HG03520 (cell line): ENCODE results near the gene PCSK5.
"Not testable (repeated sequence)": the region's sequence is repeated elsewhere in the genome, so short reads cannot be mapped to it uniquely, and the experiment has no call there.

Source experiments
- ATAC-seq: cut with Tn5 transposase; IDR thresholded peaks from one replicate; pipeline ENCODE4 v1.9.1; 2021; ENCODE audit warnings: mild to moderate bottlenecking, moderate library complexity; ENCODE audit not compliant: unreplicated experiment

PCSK5 gene

DNA sequence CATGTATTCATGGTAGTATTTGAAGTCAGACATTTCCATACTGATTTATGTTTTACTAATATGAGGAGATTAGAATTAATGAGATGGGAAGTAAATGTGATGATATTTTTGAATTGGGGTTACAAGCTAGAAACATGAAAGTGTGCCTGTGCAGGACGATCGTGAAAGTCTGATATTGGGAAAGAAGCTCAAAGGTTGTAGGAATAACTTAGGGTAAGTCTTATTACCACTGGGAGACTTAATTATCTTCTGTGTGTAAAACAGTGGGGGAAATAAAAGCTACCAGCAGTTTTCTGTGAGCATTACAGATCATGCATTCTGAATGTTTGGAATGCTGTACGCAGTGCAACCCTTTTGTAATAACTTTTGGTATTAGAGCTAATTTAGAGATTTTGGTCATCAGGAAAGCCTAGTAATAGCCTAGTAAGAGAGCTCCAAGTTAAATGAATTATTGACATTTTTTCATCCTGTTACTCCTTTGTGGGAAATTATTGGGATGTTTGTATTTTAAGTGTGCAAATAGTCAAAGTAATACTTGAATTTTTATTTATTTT is 153.9 kb downstream of the PCSK5 start:
- ATAC-seq, result no peak

DNA sequence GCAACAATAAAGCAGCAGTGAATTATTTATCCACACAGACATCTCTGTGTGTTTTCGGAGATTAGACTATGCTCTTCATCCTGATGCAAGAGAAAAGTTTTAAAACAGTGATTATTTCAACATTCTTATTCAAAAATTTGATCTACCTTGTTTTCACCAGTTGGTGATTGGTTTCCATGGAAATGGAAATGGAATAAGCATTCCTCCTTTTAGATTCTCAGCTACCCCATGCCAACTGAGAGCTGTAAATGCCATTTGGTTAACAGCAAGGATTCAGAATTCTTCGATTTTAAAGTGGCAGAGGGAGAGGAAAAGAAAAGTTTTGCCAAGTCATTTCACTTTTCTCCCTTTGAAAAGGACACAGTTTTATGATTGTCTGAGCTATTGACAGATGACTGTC is 154.7 kb downstream of the PCSK5 start:
- no peak for ATAC-seq

DNA sequence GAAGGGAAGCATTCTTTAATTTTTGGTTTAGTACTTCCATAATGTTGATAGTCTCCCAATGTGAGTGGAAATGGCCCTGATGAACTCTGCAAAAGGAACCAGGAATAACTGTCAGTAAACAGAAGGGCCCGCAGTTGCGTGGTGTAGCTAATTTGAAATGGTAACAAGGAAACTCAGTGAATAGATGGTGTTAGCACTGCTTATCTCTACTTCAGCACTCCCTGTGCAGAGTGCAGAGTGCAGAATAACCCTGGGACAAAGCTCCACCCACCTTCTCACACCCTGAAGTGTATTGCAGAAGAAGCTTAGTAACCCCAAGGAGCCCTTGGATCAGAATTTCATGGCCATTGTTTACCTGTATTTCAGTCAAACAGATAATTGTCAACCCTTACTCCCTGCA is 158.9 kb downstream of the PCSK5 start:
- no peak for ATAC-seq

DNA sequence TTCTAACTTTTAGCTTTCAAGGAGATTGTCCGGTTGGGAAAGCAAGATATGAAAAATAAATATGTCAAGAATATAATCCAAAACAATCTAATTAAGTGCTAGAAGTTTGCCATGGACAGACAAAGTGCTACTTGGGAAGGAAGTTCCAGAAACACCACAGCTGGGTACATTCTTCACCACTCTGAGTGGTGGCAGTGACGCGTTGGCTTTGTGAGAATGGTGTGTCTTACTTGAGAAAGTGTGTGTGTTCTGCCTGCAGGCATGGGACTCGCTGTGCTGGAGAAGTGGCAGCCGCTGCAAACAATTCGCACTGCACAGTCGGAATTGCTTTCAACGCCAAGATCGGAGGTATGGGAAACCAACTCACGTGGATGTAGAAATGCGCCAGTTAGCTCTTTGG is 177.2 kb downstream of the PCSK5 start:
- no peak for ATAC-seq

DNA sequence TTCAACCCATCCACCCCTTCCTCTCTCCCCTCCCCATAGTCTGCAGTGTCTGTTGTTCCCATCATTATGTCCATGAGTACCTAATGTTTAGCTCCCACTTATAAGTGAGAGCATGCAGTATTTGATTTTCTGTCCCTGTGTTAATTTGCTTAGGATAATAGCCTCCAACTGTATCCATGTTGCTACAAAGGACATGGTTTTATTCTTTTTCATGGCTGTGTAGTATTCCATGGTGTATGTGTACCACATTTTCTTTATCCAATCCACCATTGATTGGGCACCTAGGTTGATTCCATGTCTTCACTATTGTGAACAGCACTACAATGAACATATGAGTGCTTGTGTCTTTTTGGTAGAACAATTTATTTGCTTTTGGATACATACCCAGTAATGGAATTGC is 187.1 kb downstream of the PCSK5 start:
- ATAC-seq, result no peak

DNA sequence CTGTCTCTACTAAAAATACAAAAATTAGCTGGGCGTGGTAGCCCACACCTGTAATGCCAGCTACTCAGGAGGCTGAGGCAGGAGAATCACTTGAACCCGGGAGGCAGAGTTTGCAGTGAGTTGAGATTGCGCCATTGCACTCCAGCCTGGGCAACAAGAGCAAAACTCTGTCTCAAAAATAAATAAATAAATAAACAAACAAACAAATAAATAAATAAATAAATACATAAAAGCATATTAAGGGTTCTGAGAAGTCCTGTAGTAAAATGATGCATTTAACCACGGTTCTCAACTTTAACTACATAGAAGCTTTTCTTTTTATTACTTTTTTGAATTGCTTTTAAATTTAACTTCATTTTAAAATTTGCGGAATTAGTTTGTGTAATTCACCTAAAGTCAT is 190.8 kb downstream of the PCSK5 start:
- not testable (repeated sequence) for ATAC-seq

DNA sequence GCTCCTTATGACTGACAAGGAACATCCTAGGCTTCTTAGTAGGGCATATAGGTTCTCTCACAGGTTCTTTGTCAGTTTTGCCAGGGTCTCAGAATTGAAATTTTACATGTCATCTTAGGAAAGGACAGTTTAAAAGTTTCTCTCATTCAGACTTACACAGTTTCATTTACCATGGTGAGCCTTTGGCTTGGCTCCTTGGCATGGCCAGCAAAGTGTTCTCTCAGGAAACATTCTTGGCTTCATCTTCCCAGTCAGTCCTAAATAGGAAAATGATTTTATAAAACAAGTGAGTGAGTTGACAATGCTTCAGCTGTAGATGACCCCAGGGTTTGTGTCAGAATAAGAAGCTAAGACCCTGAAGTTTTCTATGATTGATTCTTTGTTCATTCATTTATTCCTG is 191.6 kb downstream of the PCSK5 start:
- no peak for ATAC-seq

DNA sequence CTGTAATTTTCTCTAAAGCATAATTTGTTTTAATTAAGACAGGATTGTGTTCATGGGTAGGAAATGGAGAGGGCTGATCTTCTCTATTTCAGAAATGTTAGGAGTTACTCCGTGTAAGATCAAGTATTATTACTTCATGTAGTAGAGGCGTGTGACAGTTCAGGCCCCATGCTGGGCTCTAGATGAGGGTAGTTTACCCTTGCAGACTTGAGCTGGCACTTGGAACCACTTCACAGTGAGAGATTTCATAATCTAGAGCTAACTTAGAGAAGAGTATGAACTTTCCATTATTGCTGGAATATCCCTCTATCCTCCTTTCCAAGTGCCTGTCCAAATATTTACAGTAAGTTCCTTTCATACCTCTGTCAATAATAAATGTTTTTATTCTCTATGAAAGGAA is 195.1 kb downstream of the PCSK5 start:
- ATAC-seq, result no peak

DNA sequence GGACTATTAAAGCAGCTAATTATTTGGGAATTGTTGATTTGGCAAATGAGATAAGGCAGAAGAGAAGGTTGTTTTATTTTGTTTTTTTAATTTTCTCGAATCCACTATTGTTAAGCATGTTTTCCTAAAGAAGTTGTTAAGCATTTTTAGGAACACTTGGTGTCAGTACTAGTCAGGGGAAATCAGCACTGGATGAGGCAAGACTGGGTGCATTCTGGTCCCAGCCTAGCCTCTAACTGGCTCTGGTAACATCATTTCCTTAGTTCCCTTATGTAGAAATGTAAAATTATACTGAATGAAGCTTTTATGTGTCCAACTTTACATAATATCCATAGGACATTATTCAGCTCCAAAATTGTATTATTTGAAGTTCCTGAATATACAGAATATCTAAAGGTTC is 196.1 kb downstream of the PCSK5 start:
- no peak for ATAC-seq

DNA sequence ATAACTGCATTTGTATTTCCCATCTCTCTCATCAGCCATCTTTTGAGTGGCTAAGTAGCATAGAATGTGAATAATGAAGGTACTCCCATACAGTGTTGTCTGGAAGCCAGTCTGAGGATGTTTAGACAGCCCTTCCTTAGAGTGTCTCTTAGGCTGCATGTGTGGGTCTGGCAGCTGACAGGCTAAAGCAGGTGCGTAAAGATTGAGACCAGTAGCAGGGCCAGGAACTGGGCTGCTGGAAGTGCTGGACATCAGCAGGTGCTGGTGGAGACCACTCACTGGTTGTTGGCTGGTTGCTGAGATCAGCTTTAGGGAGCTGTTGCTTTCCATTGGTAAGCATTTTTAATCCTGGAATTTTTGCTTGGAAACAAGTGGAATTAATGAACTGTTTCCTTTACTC is 197.5 kb downstream of the PCSK5 start:
- ATAC-seq, result no peak

DNA sequence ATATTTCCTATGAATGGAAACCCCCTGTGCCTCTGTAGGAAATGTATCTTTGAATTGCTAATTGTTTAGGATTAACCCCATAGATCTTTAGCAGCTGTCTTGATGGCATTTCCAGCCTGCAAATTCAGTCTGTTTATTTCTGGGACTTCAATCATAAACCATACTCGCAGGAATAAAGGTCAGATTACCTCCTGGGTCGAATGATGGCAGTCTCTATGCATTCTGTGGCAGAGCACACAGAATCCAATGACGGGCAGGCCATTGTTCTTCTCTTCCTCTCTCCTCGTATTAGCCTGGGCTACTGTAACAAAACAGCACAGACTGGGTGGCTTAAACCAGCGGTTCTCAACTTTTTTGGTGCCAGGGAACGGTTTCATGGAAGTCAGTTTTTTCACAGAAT is 199.9 kb downstream of the PCSK5 start:
- ATAC-seq, result no peak

DNA sequence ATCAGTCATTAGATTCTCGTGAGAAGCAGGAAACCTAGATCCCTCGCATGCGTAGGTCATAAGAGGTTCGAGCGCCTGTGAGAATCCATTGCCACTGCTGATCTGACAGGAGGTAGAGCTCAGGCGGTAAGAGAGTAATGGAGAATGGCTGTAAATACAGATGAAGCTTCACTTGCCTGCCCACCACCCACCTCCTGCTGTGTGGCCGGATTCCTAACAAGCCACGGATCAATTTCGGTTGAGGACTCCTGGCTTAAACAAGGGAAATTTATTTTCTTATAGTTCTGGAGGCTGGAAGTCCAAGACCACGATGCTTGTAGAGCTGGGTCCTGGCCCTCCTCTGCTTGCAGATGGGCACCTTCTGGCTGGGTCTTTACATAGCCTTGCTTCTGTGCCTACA is 200.4 kb downstream of the PCSK5 start:
- ATAC-seq, result no peak

DNA sequence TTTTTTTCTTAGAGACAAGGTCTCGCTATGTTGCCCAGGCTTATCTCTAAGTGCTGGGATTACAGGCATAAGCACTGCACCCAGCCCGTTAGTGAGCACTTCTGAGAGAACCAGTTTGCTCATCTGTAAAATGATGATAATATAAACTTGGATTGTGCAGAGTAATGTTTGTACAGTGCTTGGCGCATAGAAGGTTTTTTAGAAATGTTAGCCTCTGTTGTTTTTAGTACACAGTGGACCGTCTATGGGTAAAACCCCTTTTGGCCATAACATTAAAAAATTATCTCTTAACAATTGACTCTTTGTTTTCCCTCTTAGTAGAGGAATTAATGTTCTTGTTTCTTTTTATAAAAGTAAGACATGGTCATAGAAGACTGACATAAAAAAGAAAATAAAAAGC is 202.1 kb downstream of the PCSK5 start:
- no peak for ATAC-seq

DNA sequence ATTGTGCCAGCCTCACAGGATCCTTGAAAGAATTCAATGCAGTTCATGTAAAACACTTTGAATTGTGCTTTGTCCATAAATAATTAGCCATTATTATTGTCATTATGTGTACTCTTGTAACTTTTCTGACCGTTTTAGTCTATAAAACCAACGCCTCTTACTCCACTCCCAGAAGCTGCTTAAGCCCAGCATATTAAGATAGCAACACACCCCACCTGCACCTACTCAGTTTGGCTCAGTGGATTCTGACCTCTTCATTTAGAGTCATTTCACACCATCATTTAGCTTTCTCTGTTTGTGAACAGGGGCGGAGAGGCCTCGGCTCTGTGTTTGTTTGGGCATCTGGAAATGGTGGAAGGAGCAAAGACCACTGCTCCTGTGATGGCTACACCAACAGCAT is 205.1 kb downstream of the PCSK5 start:
- no peak for ATAC-seq

DNA sequence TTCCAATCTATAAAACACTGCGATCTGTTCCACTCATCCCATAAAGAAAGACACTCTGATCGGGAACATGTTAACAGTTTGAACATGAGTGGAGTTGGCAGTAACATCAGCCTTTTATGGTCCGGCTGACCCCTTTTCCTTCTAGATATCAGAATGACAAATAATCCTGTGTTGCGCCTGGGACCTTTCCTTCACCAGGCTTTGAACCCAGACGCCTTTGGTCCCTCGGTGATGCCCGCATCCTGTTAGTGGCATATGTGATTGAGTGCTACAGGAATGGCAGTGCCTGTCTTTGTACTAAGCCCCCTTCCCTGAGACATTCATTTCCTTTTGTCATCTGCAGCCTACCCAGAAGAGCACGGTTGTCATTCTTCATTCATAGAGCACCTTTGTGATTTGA is 209.0 kb downstream of the PCSK5 start:
- no peak for ATAC-seq

DNA sequence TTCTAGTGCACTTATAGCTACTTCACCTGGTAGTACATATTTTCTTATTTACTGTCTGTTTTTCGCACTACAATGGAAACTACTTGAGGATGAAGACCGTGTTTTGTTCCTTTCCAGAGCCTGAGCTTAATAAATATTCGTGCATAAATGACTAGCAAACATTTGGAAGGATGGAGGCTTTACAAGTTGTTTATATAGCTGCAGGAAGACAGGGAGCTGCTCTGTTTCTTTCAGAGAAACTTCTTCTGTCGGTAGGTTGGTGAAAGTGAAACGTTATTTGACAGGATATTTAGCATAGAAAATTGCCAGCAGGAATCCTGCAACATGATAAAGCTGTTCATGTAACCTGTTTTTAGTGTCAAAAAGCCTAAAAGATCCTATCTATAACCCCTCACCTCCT is 210.6 kb downstream of the PCSK5 start:
- no peak for ATAC-seq

DNA sequence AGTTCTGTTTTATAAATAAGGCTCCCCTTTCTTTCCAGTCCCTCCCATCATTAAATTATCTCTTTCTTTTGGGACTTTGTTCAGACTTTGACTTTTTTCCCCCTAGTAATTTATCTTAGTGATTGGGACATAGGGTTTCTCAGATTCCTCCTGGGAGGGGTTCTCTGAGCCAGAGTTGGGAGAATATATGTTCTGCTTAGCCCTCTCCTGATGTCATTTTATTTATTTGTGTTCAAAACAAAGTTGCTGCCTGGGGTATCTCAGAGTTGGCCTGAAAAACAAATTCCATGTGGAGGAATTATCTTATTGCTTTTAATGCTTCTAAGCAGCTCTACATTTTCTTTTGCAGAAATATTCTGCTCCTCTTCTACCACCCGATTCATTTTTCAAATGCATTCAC is 211.0 kb downstream of the PCSK5 start:
- no peak for ATAC-seq

DNA sequence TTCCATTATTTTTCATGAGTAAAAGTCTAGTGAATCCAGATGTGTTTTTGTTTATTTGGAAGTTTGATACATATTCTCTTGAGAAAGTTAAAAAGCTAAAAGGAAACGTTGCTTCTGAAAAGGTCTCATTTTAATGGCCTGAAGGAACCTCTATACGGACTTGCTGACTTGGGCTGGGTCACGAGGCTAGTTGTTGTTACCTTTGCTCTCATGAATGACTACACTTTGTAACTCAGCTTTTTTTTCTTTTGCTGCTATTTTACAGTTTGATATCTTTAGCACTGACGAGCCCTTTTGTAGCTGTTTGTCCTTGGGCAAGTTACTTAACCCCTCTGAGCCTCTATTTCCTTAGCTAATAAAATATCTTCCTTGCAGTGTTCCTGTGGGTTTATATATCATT is 211.5 kb downstream of the PCSK5 start:
- no peak for ATAC-seq

DNA sequence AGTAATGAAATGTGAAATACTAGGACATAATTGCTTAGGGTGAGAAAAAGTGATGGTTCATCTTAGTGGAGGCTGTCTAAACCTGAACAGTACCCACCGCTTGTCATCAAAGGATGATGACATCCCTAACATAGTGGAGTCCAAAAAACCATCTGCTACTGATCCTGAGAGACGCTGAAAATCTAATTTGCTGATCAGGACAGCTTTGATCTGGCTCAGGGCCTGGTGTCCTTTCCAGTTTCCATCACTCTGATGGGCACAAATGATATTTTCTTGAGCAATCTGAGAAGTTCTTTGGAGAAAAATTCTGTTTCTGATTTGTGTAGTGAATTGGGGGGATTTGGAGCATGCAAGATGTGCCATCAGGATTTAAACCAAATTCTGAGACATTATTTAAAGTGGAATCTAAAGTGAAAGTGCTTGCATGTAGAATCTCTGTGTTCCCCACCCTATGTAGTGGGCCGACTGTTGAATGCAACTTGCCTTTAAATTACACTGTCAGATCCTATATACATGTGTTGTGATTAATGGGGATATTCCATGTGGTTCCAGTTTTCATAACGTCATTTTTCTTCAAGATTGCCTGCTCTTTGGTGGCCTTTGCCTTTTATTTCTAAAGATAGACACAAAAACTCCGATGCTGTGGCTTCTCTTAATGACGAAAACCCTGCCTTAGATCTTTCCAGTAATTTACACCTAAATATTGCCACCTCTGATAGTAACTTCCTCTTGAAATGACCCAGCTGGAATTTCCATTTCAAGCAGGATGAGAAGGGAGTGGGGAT is 213.2 kb downstream of the PCSK5 start:
- no peak for ATAC-seq

DNA sequence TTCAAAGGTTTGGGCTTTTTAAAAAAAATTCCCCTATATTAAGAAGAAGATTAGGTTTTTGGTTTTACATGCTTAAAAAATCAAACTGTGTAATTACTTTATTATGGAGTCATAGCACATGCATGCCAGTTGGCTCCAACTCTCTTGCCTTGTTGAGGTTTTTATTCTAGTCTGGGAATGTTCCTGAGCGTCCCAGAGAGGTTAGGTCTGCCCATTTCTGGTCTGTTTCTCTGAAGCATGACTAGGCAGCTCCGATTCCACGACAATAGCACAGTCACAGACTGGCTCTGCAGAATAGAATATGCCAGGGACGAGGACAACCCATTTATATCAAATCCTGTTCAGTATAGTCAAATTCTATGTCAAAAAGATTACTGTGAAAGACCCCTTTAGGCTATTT is 217.0 kb downstream of the PCSK5 start:
- ATAC-seq, result no peak

DNA sequence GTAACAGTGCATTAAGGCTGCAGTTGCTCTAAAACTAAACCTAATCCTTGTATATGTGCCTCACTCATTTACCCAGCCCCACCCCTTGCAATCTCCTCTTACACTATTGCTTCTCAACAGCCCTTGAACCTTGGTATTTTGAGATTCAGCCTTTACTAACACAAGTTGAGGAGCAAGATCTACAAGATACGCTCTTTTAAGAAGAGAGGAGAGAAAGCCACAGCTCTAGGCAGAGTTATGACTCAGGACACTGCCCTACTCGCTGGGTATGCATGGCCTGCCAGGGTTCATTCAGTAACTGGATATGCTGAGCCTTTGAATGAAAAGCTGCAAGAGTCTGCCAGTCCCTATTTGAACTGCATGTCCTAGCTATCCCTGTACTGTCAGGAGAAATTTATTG is 219.5 kb downstream of the PCSK5 start:
- no peak for ATAC-seq

DNA sequence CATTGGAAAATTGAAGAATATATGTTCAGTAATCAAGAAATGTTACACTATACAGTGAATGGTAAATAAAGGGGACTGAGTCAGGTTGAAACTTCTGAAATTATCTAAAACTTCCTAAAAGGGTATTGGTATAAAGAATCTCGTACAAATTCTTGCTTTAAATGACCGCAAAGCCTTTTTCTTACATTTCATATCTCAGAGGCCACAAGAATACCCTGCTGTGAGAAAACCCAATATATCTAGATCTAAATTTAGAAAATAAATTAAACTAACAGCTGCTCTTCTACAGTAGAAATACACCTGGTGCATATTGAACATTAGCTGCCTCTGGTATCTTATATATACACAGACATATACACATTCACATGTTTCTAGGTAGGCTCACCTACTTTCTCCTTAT is 221.7 kb downstream of the PCSK5 start:
- no peak for ATAC-seq

DNA sequence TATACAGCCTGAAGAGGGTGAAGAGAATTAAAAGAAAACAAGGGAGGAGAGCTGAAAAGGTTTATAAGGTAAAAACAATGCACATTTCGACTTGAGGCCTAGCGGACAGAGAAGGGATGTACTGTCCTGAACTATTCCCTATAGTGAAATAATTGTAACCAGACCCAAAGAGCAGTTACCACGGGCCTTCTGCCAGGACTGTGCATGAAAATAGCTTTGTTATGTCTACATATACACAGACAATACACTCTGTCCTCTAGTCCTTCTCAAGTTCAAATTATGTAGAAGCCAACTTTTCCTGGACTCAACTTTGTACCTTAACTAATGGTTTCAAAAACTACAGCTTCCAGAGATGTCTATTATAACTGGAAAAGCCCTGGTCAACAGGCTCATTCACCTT is 223.7 kb downstream of the PCSK5 start:
- no peak for ATAC-seq
